OCI-LY7 (cell line): ENCODE measurements around the gene KL.

Experiments used
- EZH2phosphoT487 ChIP-seq: fragments of 200-600 bp; sonication (generic); IDR thresholded peaks from 2 replicates; pipeline ENCODE4 v1.6.1; 2018; ENCODE audit warnings: low read depth, borderline replicate concordance, mild to moderate bottlenecking, mixed run types, antibody characterized with exemption, low read length, moderate library complexity, mixed read lengths
- TF ChIP-seq, protein P1 (sequence below): fragments of 200-600 bp; sonication (generic); conservative IDR thresholded peaks from 2 replicates; pipeline ENCODE4 v1.5.1; 2014; ENCODE audit warnings: mild to moderate bottlenecking, antibody characterized with exemption, low read length, moderate library complexity, mixed read lengths

DNA sequence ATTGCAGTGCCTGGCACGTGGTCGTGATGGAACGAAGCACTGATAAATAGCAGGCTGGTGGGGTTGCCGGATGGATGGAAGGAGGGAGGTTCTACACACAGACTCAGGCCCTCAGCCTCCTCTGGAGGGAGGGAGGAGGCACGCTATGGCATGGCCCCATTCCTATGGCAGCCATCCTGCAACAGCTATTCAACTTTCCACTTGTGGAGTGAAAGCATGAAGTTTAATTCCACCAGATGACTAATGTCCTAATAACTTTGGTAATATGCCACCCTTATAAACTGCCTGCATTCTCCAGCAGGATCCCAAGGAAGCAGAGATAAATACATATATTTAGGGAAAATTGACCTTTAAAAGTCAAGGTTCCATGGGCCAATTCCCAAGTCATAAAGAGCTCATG lies 92.4 kb downstream of the KL start:
- TF ChIP-seq, protein P1, sequence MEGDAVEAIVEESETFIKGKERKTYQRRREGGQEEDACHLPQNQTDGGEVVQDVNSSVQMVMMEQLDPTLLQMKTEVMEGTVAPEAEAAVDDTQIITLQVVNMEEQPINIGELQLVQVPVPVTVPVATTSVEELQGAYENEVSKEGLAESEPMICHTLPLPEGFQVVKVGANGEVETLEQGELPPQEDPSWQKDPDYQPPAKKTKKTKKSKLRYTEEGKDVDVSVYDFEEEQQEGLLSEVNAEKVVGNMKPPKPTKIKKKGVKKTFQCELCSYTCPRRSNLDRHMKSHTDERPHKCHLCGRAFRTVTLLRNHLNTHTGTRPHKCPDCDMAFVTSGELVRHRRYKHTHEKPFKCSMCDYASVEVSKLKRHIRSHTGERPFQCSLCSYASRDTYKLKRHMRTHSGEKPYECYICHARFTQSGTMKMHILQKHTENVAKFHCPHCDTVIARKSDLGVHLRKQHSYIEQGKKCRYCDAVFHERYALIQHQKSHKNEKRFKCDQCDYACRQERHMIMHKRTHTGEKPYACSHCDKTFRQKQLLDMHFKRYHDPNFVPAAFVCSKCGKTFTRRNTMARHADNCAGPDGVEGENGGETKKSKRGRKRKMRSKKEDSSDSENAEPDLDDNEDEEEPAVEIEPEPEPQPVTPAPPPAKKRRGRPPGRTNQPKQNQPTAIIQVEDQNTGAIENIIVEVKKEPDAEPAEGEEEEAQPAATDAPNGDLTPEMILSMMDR: no peak
- no peak for TF ChIP-seq EZH2phosphoT487
